ENCODE results near the gene MACROD2.

- TF ChIP-seq CTCF (IDR thresholded peaks at IDR 0.05) = no peak
- TF ChIP-seq POLR2A (IDR thresholded peaks at IDR 0.05) = no peak
Measured at GRCh38 chr20:14824996-14825395, 829.7 kb downstream of the MACROD2 start.
